ENCODE measurements around the gene GOLGA3. TPM values are rescaled to one million over a fixed set of nuclear protein-coding genes. Genes with fewer than 3 reads are reported as not detected.

The GOLGA3 gene
- total RNA-seq, 2 experiments from 2014 or later, result 36.7 to 38.5 TPM

DNA sequence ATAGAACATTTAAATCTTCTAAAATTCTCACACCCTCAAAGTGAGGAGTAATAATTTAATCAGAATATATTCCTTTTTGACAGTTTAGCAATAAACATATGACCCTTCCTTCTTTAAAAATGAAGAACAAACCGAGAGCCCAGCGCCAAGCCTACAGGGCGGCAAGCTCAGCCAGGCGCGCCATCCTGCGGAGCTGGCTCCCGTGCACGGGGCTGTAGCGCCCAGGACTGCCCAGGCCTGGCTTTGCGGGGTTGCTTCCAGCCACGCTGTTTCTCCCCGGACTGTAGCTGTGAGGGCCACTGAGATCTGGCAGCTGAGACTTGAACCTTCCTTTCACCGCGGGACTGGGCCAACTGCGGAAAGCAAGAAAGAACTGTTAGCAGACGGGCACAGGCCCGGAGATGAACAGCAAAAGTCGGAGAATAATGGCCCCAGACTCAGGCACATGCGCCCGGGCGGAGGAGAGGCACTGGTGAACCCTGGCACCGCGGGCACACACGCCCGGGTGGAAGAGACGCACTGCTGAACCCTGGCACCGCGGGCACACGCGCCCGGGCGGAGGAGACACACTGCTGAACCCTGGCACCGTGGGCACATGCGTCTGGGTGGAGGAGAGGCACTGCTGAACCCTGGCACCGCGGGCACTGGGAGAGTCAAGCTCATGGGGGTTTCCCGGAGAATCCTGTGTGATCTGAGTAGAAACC is 101.4 kb downstream of the GOLGA3 start:
- H3K4me1 Mint-ChIP-seq, result peaks cover 3% of the 10 kb centered on the region
- POLR2A ChIA-PET, result no interaction called here
- ATAC-seq, result no peak

GRCh38 chr12:132726386-132726785 is 102.3 kb downstream of the GOLGA3 start:
- ChIA-PET CTCF (no interaction called here), POLR2A (no interaction called here)
- no peak for DNase-seq

More for the DNA sequence above, 101.4 kb downstream of the GOLGA3 start:
- Mint-ChIP-seq H3K27me3 (no peaks in the 10 kb centered on the region), H3K9me3 (ENCODE audit: low read depth) (no peaks in the 10 kb centered on the region), H3K4me3 (no peak overlapping the region), H3K36me3 (ENCODE audit: low read depth) (peaks cover 77% of the 10 kb centered on the region), H3K27ac (no peak overlapping the region)
- DNase-seq, result no peak
- intact Hi-C loops (cut with DNase I, micrococcal nuclease), result no loop called here
- CTCF ChIA-PET, result no interaction called here

GRCh38 chr12:132724506-132725241 is 104.0 kb downstream of the GOLGA3 start:
- H3K9me3 Mint-ChIP-seq (ENCODE audit: low read depth), result no peaks in the 10 kb centered on the region
- intact Hi-C loops (cut with DNase I, micrococcal nuclease), result no loop called here
- DNase-seq (no peak), ATAC-seq (no peak)
- ChIA-PET CTCF (no interaction called here), POLR2A (no interaction called here)
- H3K27ac Mint-ChIP-seq, result no peak overlapping the region
- no peaks in the 10 kb centered on the region for H3K27me3 Mint-ChIP-seq
- no peak overlapping the region for H3K4me3 Mint-ChIP-seq
- peaks cover 3% of the 10 kb centered on the region for H3K4me1 Mint-ChIP-seq
- peaks cover 70% of the 10 kb centered on the region for H3K36me3 Mint-ChIP-seq (ENCODE audit: low read depth)

More at GRCh38 chr12:132726386-132726785, 102.3 kb downstream of the GOLGA3 start:
- H3K4me1 Mint-ChIP-seq, result peaks cover 3% of the 10 kb centered on the region
- peaks cover 74% of the 10 kb centered on the region for H3K36me3 Mint-ChIP-seq (ENCODE audit: low read depth)
- no peaks in the 10 kb centered on the region for H3K27me3 Mint-ChIP-seq
- no peaks in the 10 kb centered on the region for H3K9me3 Mint-ChIP-seq (ENCODE audit: low read depth)
- H3K4me3 Mint-ChIP-seq, result no peak overlapping the region
- H3K27ac Mint-ChIP-seq, result no peak overlapping the region
- no peak for ATAC-seq
- intact Hi-C loops (cut with DNase I, micrococcal nuclease), result no loop called here

DNA sequence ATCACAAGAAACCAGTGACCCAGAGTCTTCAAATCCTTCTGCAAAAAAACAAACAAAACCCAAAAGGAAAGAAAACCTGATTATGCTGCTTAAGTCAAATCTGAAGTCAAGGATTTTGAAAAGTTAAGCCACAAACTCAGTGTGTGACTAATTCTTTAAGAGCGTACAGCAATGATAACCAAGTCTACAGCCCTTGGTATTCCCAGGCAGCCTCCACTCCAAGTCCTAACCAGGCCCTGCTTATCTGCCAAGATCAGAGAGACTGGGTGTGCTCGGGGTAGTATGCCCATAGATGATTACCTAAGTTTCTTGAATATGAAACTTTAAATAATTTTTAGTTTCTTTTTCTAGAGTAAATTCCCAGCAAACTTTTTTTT is 104.9 kb downstream of the GOLGA3 start:
- ATAC-seq (no peak), DNase-seq (no peak)
- Mint-ChIP-seq H3K36me3 (ENCODE audit: low read depth) (peaks cover 73% of the 10 kb centered on the region), H3K4me1 (peaks cover 3% of the 10 kb centered on the region), H3K9me3 (ENCODE audit: low read depth) (no peaks in the 10 kb centered on the region), H3K27ac (peak overlapping the region; percentile 45), H3K4me3 (no peak overlapping the region), H3K27me3 (no peaks in the 10 kb centered on the region)
- intact Hi-C loops (cut with DNase I, micrococcal nuclease), result no loop called here
- ChIA-PET POLR2A (no interaction called here), CTCF (no interaction called here)

GRCh38 chr12:132723015-132723763 is 105.5 kb downstream of the GOLGA3 start:
- DNase-seq (no peak), ATAC-seq (no peak)
- no peaks in the 10 kb centered on the region for H3K27me3 Mint-ChIP-seq
- ChIA-PET CTCF (interaction anchor here (0.7 to 1.1 kb wide), 2 partner anchors 10 to 163 kb away, joined by 3 read pairs; no protein-coding TSS in a partner anchor), POLR2A (no interaction called here)
- H3K4me1 Mint-ChIP-seq, result peaks cover 3% of the 10 kb centered on the region
- H3K4me3 Mint-ChIP-seq, result no peak overlapping the region
- H3K9me3 Mint-ChIP-seq (ENCODE audit: low read depth), result no peaks in the 10 kb centered on the region
- intact Hi-C loops (cut with DNase I, micrococcal nuclease), result no loop called here
- peaks cover 70% of the 10 kb centered on the region for H3K36me3 Mint-ChIP-seq (ENCODE audit: low read depth)
- H3K27ac Mint-ChIP-seq, result peak overlapping the region; percentile 45

- no peak overlapping the region for H3K4me3 Mint-ChIP-seq
- ChIA-PET POLR2A (interaction anchor here (0.6 kb wide), 1 partner anchor 158 kb away, joined by 3 read pairs; no protein-coding TSS in a partner anchor), CTCF (no interaction called here)
- ATAC-seq (no peak), DNase-seq (no peak)
- H3K27ac Mint-ChIP-seq, result no peak overlapping the region
- no peaks in the 10 kb centered on the region for H3K27me3 Mint-ChIP-seq
- H3K36me3 Mint-ChIP-seq (ENCODE audit: low read depth), result peaks cover 64% of the 10 kb centered on the region
- intact Hi-C loops (cut with DNase I, micrococcal nuclease), result no loop called here
- peaks cover 3% of the 10 kb centered on the region for H3K4me1 Mint-ChIP-seq
- H3K9me3 Mint-ChIP-seq (ENCODE audit: low read depth), result no peaks in the 10 kb centered on the region
Measured at GRCh38 chr12:132720606-132721345, 107.9 kb downstream of the GOLGA3 start.

DNA sequence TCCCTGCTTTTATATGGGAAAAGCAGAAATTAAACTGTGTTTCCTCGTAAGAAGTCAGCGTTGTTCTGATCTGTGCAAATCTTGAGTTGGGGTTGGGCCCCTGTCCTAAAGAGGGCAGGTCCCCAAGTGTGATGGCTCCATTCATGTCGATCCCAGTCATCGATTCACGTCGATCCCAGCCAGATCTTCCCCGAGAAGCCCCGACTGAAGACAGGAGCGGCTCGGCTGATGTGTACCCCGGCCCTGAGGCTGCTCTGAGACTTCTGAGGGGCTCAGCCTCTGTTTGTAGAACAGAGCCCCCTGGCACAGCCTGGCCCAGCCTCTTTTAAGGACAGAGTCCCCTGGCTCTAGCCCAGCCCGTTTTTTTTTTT is 108.7 kb downstream of the GOLGA3 start:
- intact Hi-C loops (cut with DNase I, micrococcal nuclease), result loop anchor here in 1 of 2 experiments (10.0 kb wide), 1 partner anchor 575 kb away; the partner anchor contains the start of genes DDX51 and NOC4L
- ATAC-seq (no peak), DNase-seq (no peak)
- ChIA-PET POLR2A (no interaction called here), CTCF (no interaction called here)
- Mint-ChIP-seq H3K4me3 (no peak overlapping the region), H3K9me3 (ENCODE audit: low read depth) (no peaks in the 10 kb centered on the region), H3K36me3 (ENCODE audit: low read depth) (peaks cover 59% of the 10 kb centered on the region), H3K27ac (no peak overlapping the region), H3K4me1 (peaks cover 3% of the 10 kb centered on the region), H3K27me3 (no peaks in the 10 kb centered on the region)

DNA sequence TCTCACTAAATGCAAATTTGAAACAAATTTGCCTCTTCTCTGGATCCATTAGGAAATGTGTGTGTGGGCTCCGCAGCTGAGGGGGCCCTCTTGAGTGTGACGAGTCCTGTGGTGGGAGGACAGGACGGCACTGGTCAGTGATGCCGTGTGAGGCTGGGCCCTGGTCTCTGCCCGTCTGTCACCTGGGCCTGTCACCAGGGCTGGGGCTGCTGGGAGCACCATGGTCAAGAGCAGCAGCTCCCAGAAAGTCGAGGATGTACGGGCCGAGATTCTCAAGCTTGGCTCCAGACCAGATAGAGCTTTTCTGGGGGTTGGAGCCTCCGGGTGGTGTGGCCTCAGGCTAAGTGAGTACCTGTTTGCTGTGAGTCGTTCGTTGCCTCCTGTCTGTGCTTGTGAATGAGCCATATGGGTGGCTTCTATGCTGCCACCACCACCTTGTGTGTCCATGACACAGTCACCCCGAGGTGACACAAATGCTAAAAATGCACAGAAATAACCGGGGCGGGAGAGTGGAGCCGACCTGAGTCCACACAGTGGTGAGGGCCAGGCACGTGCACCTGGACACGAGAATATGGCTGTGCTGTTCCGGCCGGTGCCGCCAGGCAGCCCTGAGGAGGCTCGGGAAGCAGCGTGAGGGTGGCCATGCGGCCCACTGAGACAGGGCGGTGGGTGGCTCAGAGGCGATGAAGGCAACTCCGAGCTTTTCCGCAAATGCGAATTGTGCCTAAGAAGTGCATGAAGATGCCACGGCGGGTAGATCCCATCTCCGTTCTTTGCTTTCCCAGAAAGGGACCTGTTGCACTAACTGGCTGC is 109.3 kb downstream of the GOLGA3 start:
- DNase-seq (no peak), ATAC-seq (peak; percentile 5)
- ChIA-PET CTCF (interaction anchor here (0.6 kb wide), 1 partner anchor 526 kb away, joined by 3 read pairs; no protein-coding TSS in a partner anchor), POLR2A (interaction anchor here (0.6 to 1.0 kb wide), 2 partner anchors 41 to 298 kb away, joined by 3 to 5 read pairs; no protein-coding TSS in a partner anchor)
- Mint-ChIP-seq H3K4me1 (peaks cover 5% of the 10 kb centered on the region), H3K27me3 (no peaks in the 10 kb centered on the region), H3K36me3 (ENCODE audit: low read depth) (peaks cover 59% of the 10 kb centered on the region), H3K27ac (no peak overlapping the region), H3K4me3 (no peak overlapping the region), H3K9me3 (ENCODE audit: low read depth) (no peaks in the 10 kb centered on the region)
- intact Hi-C loops (cut with DNase I, micrococcal nuclease), result loop anchor here in 1 of 2 experiments (10.0 kb wide), 1 partner anchor 575 kb away; the partner anchor contains the start of genes DDX51 and NOC4L

Data from activated CD4-positive, alpha-beta T cell treated with anti-CD3 and anti-CD28 coated beads for 36 hours (primary cell).